HepG2 (cell line): ENCODE data around the gene PRDM7. TPM values are rescaled to one million over a fixed set of nuclear protein-coding genes. Genes with fewer than 3 reads are reported as not detected.

Experiments
- ATAC-seq: fragments of 200-7000 bp; cut with Tn5 transposase; 3 replicates; pipeline ENCODE4 v1.9.1; 2020; ENCODE audit warnings: mild to moderate bottlenecking, moderate library complexity
- BruUV-seq: library from RNA; stranded (reverse); fragments of 400-500 nt; replicated peaks from 2 replicates; lab custom pipeline; 2021; lab: Mats Ljungman, UMichigan
- CTCF ChIA-PET: fragments of 300-600 bp; formaldehyde crosslinking; extraction: SDS; loops from one replicate; lab custom pipeline; 2021; ENCODE audit warnings: low total read pairs, inconsistent platforms, low intra/inter-chr PET ratio; lab: Yijun Ruan, JAX
- POLR2A ChIA-PET: fragments of 350-600 bp; sonication (Branson Sonifier 250); formaldehyde crosslinking; loops from one replicate; lab custom pipeline; 2020; ENCODE audit warnings: antibody characterized with exemption, inconsistent platforms; lab: Yijun Ruan, JAX
- DNase-seq: peaks from one replicate; pipeline ENCODE4 v3.0.0-alpha.2; 2015; ENCODE audit warnings: low spot score
- FAIRE-seq: peaks from 3 replicates; lab custom pipeline; 2011; peaks lifted over from hg19 to GRCh38; lab: Jason Lieb, UNC
- H2AFZ ChIP-seq: one replicate; pipeline ENCODE4 v1.6.1; 2011; ENCODE audit warnings: low read length, inconsistent platforms
- H3K27ac ChIP-seq: fragments of 300-600 bp; 3 replicates; pipeline ENCODE4 v1.8.0; 2011; ENCODE audit warnings: mixed run types, mild to moderate bottlenecking, mixed read lengths, low read length, inconsistent platforms; ENCODE audit not compliant: insufficient read depth; ENCODE audit errors: extremely low read length
- H3K27me3 ChIP-seq, 2 experiments: fragments of 200-600 bp in 1 of 2; 2 replicates in 1 of 2; 3 replicates in 1 of 2; pipeline versions ENCODE4 v1.6.0 to v1.8.0; 2011; ENCODE audit warnings: low read length in 2 of 2, mild to moderate bottlenecking in 2 of 2, moderate library complexity in 2 of 2, inconsistent platforms in 1 of 2; ENCODE audit not compliant: insufficient read depth in 2 of 2, control insufficient read depth in 1 of 2
- H3K36me3 ChIP-seq, 2 experiments: fragments of 200-600 bp in 1 of 2; replicated peaks in 1 of 2; 2 replicates in 1 of 2; 3 replicates in 1 of 2; pipeline versions ENCODE4 v1.5.1 to v1.8.0; 2011; ENCODE audit warnings: low read length in 2 of 2, inconsistent platforms in 1 of 2; ENCODE audit not compliant: insufficient read depth in 2 of 2, control insufficient read depth in 1 of 2
- H3K4me1 ChIP-seq: 2 replicates; pipeline ENCODE4 v1.5.1; 2012; ENCODE audit warnings: low read length, inconsistent platforms; ENCODE audit not compliant: insufficient read depth
- H3K4me2 ChIP-seq: 2 replicates; pipeline ENCODE4 v1.6.0; 2011; ENCODE audit warnings: low read depth, low read length, inconsistent platforms
- H3K4me3 ChIP-seq, 3 experiments: fragments of 200-600 bp in 1 of 3; sonication (generic), shearing (Covaris generic) in 1 of 3; replicated peaks in 1 of 3; 2 replicates each; pipeline ENCODE4 v1.5.1; 2011 to 2016; ENCODE audit warnings: low read length in 3 of 3, inconsistent platforms in 2 of 3, low read depth in 2 of 3, mild to moderate bottlenecking in 2 of 3, control low read depth in 1 of 3, mixed read lengths in 1 of 3; ENCODE audit not compliant: insufficient read depth in 1 of 3
- H3K79me2 ChIP-seq: one replicate; pipeline ENCODE4 v1.6.1; 2011; ENCODE audit warnings: low read length, inconsistent platforms; ENCODE audit not compliant: insufficient read depth
- H3K9ac ChIP-seq: 2 replicates; pipeline ENCODE4 v1.6.0; 2011; ENCODE audit warnings: mild to moderate bottlenecking, low read depth, low read length, inconsistent platforms; ENCODE audit not compliant: insufficient read depth
- H3K9me3 ChIP-seq: 2 replicates; pipeline ENCODE4 v1.5.1; 2012; ENCODE audit warnings: mild to moderate bottlenecking, low read length
- H4K20me1 ChIP-seq: 2 replicates; pipeline ENCODE4 v1.6.0; 2011; ENCODE audit warnings: inconsistent platforms, mild to moderate bottlenecking, low read length, moderate library complexity; ENCODE audit not compliant: insufficient read depth
- ASH2L ChIP-seq: fragments of 300-600, 200-600 bp; sonication (generic); IDR thresholded peaks from 2 replicates; pipeline ENCODE4 v1.7.0; 2017; ENCODE audit warnings: low read depth, mild to moderate bottlenecking, moderate library complexity, mixed read lengths, low read length; ENCODE audit not compliant: insufficient read length
- GABPA ChIP-seq, 2 experiments: IDR thresholded peaks; 2 replicates each; pipeline ENCODE4 v1.6.1; 2011 to 2016; ENCODE audit warnings: low read depth in 2 of 2, low read length in 1 of 2, missing biosample characterization in 1 of 2, missing genetic modification characterization in 1 of 2
- HNF4A ChIP-seq: sonication (generic); formaldehyde crosslinking; IDR thresholded peaks from 2 replicates; pipeline ENCODE4 v1.4.0; 2020; ENCODE audit warnings: missing genetic modification reagents
- KDM5A ChIP-seq: fragments of 200-600 bp; sonication (generic); IDR thresholded peaks from 2 replicates; pipeline ENCODE4 v1.7.0; 2018; ENCODE audit warnings: antibody characterized with exemption, mild to moderate bottlenecking, low read length, borderline replicate concordance
- MXD3 ChIP-seq: IDR thresholded peaks from 2 replicates; pipeline ENCODE4 v1.6.1; 2016; ENCODE audit warnings: mild to moderate bottlenecking, missing biosample characterization, missing genetic modification reagents
- PATZ1 ChIP-seq: sonication (generic); formaldehyde crosslinking; IDR thresholded peaks from 2 replicates; pipeline ENCODE4 v1.4.0; 2020; ENCODE audit warnings: missing genetic modification reagents
- RAD51 ChIP-seq: fragments of 450-650 bp; IDR thresholded peaks from 2 replicates; pipeline ENCODE4 v1.6.1; 2016; ENCODE audit warnings: borderline replicate concordance
- RBFOX2 ChIP-seq: fragments of 200-400 bp; formaldehyde crosslinking; IDR thresholded peaks from 2 replicates; pipeline ENCODE4 v1.6.1; 2017; ENCODE audit warnings: low read depth, mild to moderate bottlenecking, low read length
- RCOR2 ChIP-seq: IDR thresholded peaks from 2 replicates; pipeline ENCODE4 v1.6.1; 2016; ENCODE audit warnings: missing biosample characterization, missing genetic modification reagents
- SP1 ChIP-seq, 2 experiments: fragments of 450-650 bp in 1 of 2; sonication (generic) in 1 of 2; formaldehyde crosslinking in 1 of 2; IDR thresholded peaks; 2 replicates each; pipeline versions ENCODE4 v1.4.0 to v1.6.1; 2016 to 2020; ENCODE audit warnings: missing genetic modification reagents in 1 of 2
- SP140L ChIP-seq: sonication (generic); formaldehyde crosslinking; IDR thresholded peaks from 2 replicates; pipeline ENCODE4 v1.4.0; 2020; ENCODE audit warnings: missing genetic modification reagents, borderline replicate concordance
- SUZ12 ChIP-seq: fragments of 150-350 bp; IDR thresholded peaks from 2 replicates; pipeline ENCODE4 v1.6.1; 2014; ENCODE audit warnings: low read depth, low read length
- ZFP62 ChIP-seq: sonication (generic); formaldehyde crosslinking; IDR thresholded peaks from 2 replicates; pipeline ENCODE4 v1.4.0; 2020; ENCODE audit warnings: missing genetic modification reagents
- ZNF333 ChIP-seq: sonication (generic); formaldehyde crosslinking; IDR thresholded peaks from 2 replicates; pipeline ENCODE4 v1.4.0; 2020; ENCODE audit warnings: mild to moderate bottlenecking, missing genetic modification reagents, borderline replicate concordance
- ZNF414 ChIP-seq: sonication (generic); formaldehyde crosslinking; IDR thresholded peaks from 2 replicates; pipeline ENCODE4 v1.5.0; 2020; ENCODE audit warnings: missing genetic modification reagents
- ZNF619 ChIP-seq: sonication (generic); formaldehyde crosslinking; IDR thresholded peaks from 2 replicates; pipeline ENCODE4 v1.4.0; 2020; ENCODE audit warnings: mild to moderate bottlenecking, missing genetic modification reagents
- ZSCAN25 ChIP-seq: sonication (generic); formaldehyde crosslinking; IDR thresholded peaks from 2 replicates; pipeline ENCODE4 v1.8.0; 2022; ENCODE audit warnings: mild to moderate bottlenecking, missing genetic modification reagents
- WGBS: methylation state at CpG from one replicate; pipeline ENCODE4 v1.1.6; 2017; ENCODE audit warnings: low lambda C conversion rate; 5-methylcytosine and 5-hydroxymethylcytosine counted together
- in situ Hi-C: cut with HindIII; loops from 2 replicates; pipeline ENCODE4 v1.10.0; 2017; ENCODE audit warnings: low pct_unique_long_range_greater_than_20kb; ENCODE audit not compliant: extremely low pct_ligation_motif_present
- intact Hi-C: fragments of 100-400 bp; cut with micrococcal nuclease; formaldehyde crosslinking; loops from one replicate; pipeline ENCODE4 v1.10.0; 2022; ENCODE audit not compliant: unreplicated experiment
- polyA plus RNA-seq, 8 experiments: library from polyadenylated mRNA; depleted of rRNA in 3 of 8; stranded (reverse) in 7 of 8; unstranded in 1 of 8; fragments of >200 nt; fragmentation: Illumina TruSeq in 4 of 8; extraction: Trizol in 4 of 8; gene quantifications; 2 replicates each; pipeline versions ENCODE4 v1.2.1 to v1.2.3, GENCODE V29; 2011 to 2016; ENCODE audit warnings: low read depth in 4 of 8, missing spikeins in 1 of 8, mixed read lengths in 1 of 8; ENCODE audit not compliant: insufficient read depth in 1 of 8
- total RNA-seq, 5 experiments: library from RNA; depleted of rRNA; stranded (reverse); fragments of >200 nt; fragmentation: Illumina TruSeq; extraction: Trizol; gene quantifications; 2 replicates each; pipeline ENCODE4 v1.2.3, GENCODE V29; 2016; ENCODE audit warnings: low read depth in 1 of 5
- TF ChIP-seq, protein P1 (sequence below): sonication (generic); formaldehyde crosslinking; IDR thresholded peaks from 2 replicates; pipeline ENCODE4 v1.4.0; 2020; ENCODE audit warnings: mild to moderate bottlenecking, missing genetic modification reagents

PRDM7 gene
- total and polyA plus RNA-seq, 2 of the 13 experiments (the other 11 are each of a cell fraction or from before 2014, with no cell fraction given) = not detected

- TF ChIP-seq ZNF619 (CRISPR knock-in tag) = no peak; the same call in 1 of the 2 replicates
- peak; percentile 86 for TF ChIP-seq PATZ1
- TF ChIP-seq SUZ12 = no peak
- peak; percentile 41; the same call in 1 of the 2 replicates for TF ChIP-seq ZNF414 (CRISPR knock-in tag)
- no peak; the same call in 1 of the 2 replicates for TF ChIP-seq ZNF333 (CRISPR knock-in tag)
- peak; percentile 67 for TF ChIP-seq GABPA (IDR thresholded peaks at IDR 0.05; ENCODE audit: low read depth, low read length)
- TF ChIP-seq GABPA (CRISPR knock-in tag; IDR thresholded peaks at IDR 0.05; ENCODE audit: low read depth) = peak; percentile 85
- TF ChIP-seq, all 625 proteins: peak for 270
Measured at GRCh38 chr16:90022209-90023077, 54.7 kb downstream of the PRDM7 start (continued).

- peaks cover 44% of the 10 kb centered on the region for H3K4me1 ChIP-seq
- no peak overlapping the region for H2AFZ ChIP-seq
- no peaks in the 10 kb centered on the region for H4K20me1 ChIP-seq
- no peaks in the 10 kb centered on the region; a peak in 1 of 5 replicates for H3K27me3 ChIP-seq
- no peaks in the 10 kb centered on the region; a peak in 1 of 5 replicates for H3K36me3 ChIP-seq
- intact Hi-C loops (loop anchor here (5.0 kb wide), 1 partner anchor 99 kb away; the partner anchor contains the start of gene TUBB3), in situ Hi-C loops (loop anchor here (5.0 kb wide), 1 partner anchor 99 kb away; the partner anchor contains the start of gene TUBB3)
- peak overlapping the region; percentile 81 for H3K9ac ChIP-seq
- POLR2A ChIA-PET = interaction anchor here (0.9 to 2.7 kb wide), 8 partner anchors 10 to 199 kb away, joined by 3 to 23 read pairs (median 6); partner anchors contain the start of genes MC1R, TCF25 and TUBB3
- H3K4me3 ChIP-seq = peak overlapping the region; percentile 87 to 97 (median 93)
- peaks cover 8% of the 10 kb centered on the region for H3K79me2 ChIP-seq
- no peaks in the 10 kb centered on the region for H3K9me3 ChIP-seq
- H3K27ac ChIP-seq = peak overlapping the region; percentile 75
- 12% methylated on average over 2 of the region's 2 CpGs for WGBS
- peak; percentile 49 for ATAC-seq
- no TSS peak for BruUV-seq
- DNase-seq = peak; percentile 93
- peak; percentile 97 for FAIRE-seq
- peak overlapping the region; percentile 92 for H3K4me2 ChIP-seq
- CTCF ChIA-PET = no interaction called here
- TF ChIP-seq ASH2L = no peak
- peak; percentile 79 for TF ChIP-seq HNF4A (CRISPR knock-in tag)
- TF ChIP-seq ZFP62 (CRISPR knock-in tag) = no peak
- no peak for TF ChIP-seq ZSCAN25 (CRISPR knock-in tag)
- TF ChIP-seq, protein P1, sequence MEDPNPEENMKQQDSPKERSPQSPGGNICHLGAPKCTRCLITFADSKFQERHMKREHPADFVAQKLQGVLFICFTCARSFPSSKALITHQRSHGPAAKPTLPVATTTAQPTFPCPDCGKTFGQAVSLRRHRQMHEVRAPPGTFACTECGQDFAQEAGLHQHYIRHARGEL (CRISPR knock-in tag) = no peak
- no peak for TF ChIP-seq KDM5A
- TF ChIP-seq RBFOX2 = 0 out of 2 replicates have a peak, but pooled peaks have one; percentile 23
- TF ChIP-seq SP140L (CRISPR knock-in tag) = no peak
- no peak for TF ChIP-seq RAD51
- no peak for TF ChIP-seq SP1 (IDR thresholded peaks at IDR 0.05)
- no peak for TF ChIP-seq SP1 (CRISPR knock-in tag; IDR thresholded peaks at IDR 0.05)
- 0 out of 2 replicates have a peak, but pooled peaks have one; percentile 12 for TF ChIP-seq RCOR2 (CRISPR knock-in tag)
- TF ChIP-seq MXD3 (CRISPR knock-in tag) = no peak
Measured at GRCh38 chr16:90020838-90021382, 56.2 kb downstream of the PRDM7 start.
